MCF 10A (cell line): ENCODE data around the gene PPBP. TPM values are rescaled to one million over a fixed set of nuclear protein-coding genes. Genes with fewer than 3 reads are reported as not detected.
A peak's percentile ranks its signal among the peaks of the same experiment; 100 is the strongest.

Experiments used
- BruUV-seq: library from RNA; stranded (reverse); fragments of 400-500 nt; replicated peaks from 2 replicates; lab custom pipeline; 2021; lab: Mats Ljungman, UMichigan
- CTCF ChIA-PET: fragments of 300-600 bp; sonication (Branson Sonifier 250); formaldehyde crosslinking; extraction: SDS; loops from one replicate; lab custom pipeline; 2021; ENCODE audit warnings: antibody characterized with exemption, inconsistent platforms; lab: Yijun Ruan, JAX
- POLR2A ChIA-PET: fragments of 300-600, 350-650 bp; sonication (Branson Sonifier 250); formaldehyde crosslinking; extraction: SDS; loops from one replicate; lab custom pipeline; 2020; ENCODE audit warnings: antibody characterized with exemption, inconsistent platforms; lab: Yijun Ruan, JAX
- DNase-seq: peaks from one replicate; pipeline ENCODE4 v3.0.0-alpha.2; 2018; ENCODE audit not compliant: unreplicated experiment
- H3K27ac Mint-ChIP-seq: one replicate; pipeline ENCODE4 v1.8.0; 2022; ENCODE audit warnings: mild to moderate bottlenecking, low read depth, mixed read lengths; ENCODE audit not compliant: unreplicated experiment
- H3K27me3 Mint-ChIP-seq: one replicate; pipeline ENCODE4 v1.8.0; 2022; ENCODE audit warnings: mixed read lengths; ENCODE audit not compliant: insufficient read depth, unreplicated experiment
- H3K36me3 Mint-ChIP-seq: one replicate; pipeline ENCODE4 v1.8.0; 2022; ENCODE audit warnings: mild to moderate bottlenecking, moderate library complexity, mixed read lengths; ENCODE audit not compliant: insufficient read depth, unreplicated experiment
- H3K4me1 Mint-ChIP-seq: one replicate; pipeline ENCODE4 v1.8.0; 2022; ENCODE audit warnings: mixed read lengths; ENCODE audit not compliant: insufficient read depth, unreplicated experiment
- H3K4me3 Mint-ChIP-seq: one replicate; pipeline ENCODE4 v1.8.0; 2022; ENCODE audit warnings: mild to moderate bottlenecking, moderate library complexity, mixed read lengths; ENCODE audit not compliant: unreplicated experiment
- H3K9me3 Mint-ChIP-seq: one replicate; pipeline ENCODE4 v1.8.0; 2022; ENCODE audit warnings: mixed read lengths; ENCODE audit not compliant: unreplicated experiment
- CTCF ChIP-seq: fragments of 200-600 bp; IDR thresholded peaks from one replicate; pipeline ENCODE4 v1.8.0; 2022; ENCODE audit warnings: antibody characterized with exemption, mild to moderate bottlenecking; ENCODE audit not compliant: unreplicated experiment
- intact Hi-C: fragments of 100-400 bp; cut with micrococcal nuclease; formaldehyde crosslinking; loops from 2 replicates; pipeline ENCODE4 v1.14.1; 2022
- total RNA-seq: library from RNA; stranded (reverse); gene quantifications from 2 replicates; pipeline ENCODE4 v1.2.3, GENCODE V29; 2022

Gene PPBP
- total RNA-seq, 1 experiment from 2014 or later, result not detected

- no peak for TF ChIP-seq CTCF
- peak; percentile 36 for DNase-seq
- CTCF ChIA-PET, result interaction anchor here (0.9 kb wide), 1 partner anchor 11 kb away, joined by 3 read pairs; no protein-coding TSS in a partner anchor
- H3K4me1 Mint-ChIP-seq, result peaks cover 9% of the 10 kb centered on the region
- POLR2A ChIA-PET, result interaction anchor here (1.0 kb wide), 1 partner anchor 31 kb away, joined by 3 read pairs; no protein-coding TSS in a partner anchor
- no peaks in the 10 kb centered on the region for H3K36me3 Mint-ChIP-seq
- no peak overlapping the region for H3K4me3 Mint-ChIP-seq
- H3K27me3 Mint-ChIP-seq, result no peaks in the 10 kb centered on the region
- no peaks in the 10 kb centered on the region for H3K9me3 Mint-ChIP-seq
- BruUV-seq, result no TSS peak
- intact Hi-C loops, result no loop called here
- no peak overlapping the region for H3K27ac Mint-ChIP-seq
Observed at GRCh38 chr4:73978886-73979285, 9.1 kb downstream of the PPBP start.

GRCh38 chr4:73976716-73977115, 11.3 kb downstream of the PPBP start:
- CTCF ChIA-PET, result interaction anchor here (0.6 kb wide), 1 partner anchor 13 kb away, joined by 3 read pairs; no protein-coding TSS in a partner anchor
- Mint-ChIP-seq H3K36me3 (no peaks in the 10 kb centered on the region), H3K4me1 (peaks cover 9% of the 10 kb centered on the region), H3K27me3 (no peaks in the 10 kb centered on the region), H3K4me3 (no peak overlapping the region), H3K27ac (no peak overlapping the region), H3K9me3 (peaks cover 4% of the 10 kb centered on the region)
- TF ChIP-seq CTCF, result no peak
- no peak for DNase-seq
- POLR2A ChIA-PET, result interaction anchor here (0.6 kb wide), 2 partner anchors 790 to 1521 kb away, joined by 3 to 4 read pairs; no protein-coding TSS in a partner anchor
- intact Hi-C loops, result no loop called here
- no TSS peak for BruUV-seq

- H3K36me3 Mint-ChIP-seq, result no peaks in the 10 kb centered on the region
- TF ChIP-seq CTCF, result no peak
- H3K4me1 Mint-ChIP-seq, result peaks cover 9% of the 10 kb centered on the region
- intact Hi-C loops, result no loop called here
- no peak overlapping the region for H3K4me3 Mint-ChIP-seq
- H3K9me3 Mint-ChIP-seq, result peaks cover 7% of the 10 kb centered on the region
- no TSS peak for BruUV-seq
- no peak for DNase-seq
- H3K27ac Mint-ChIP-seq, result no peak overlapping the region
- no peaks in the 10 kb centered on the region for H3K27me3 Mint-ChIP-seq
- CTCF ChIA-PET, result interaction anchor here (0.6 kb wide), 1 partner anchor 13 kb away, joined by 3 read pairs; no protein-coding TSS in a partner anchor
- POLR2A ChIA-PET, result interaction anchor here (0.6 to 0.7 kb wide), 3 partner anchors 133 to 1521 kb away, joined by 3 to 4 read pairs (median 3); no protein-coding TSS in a partner anchor
Observed at GRCh38 chr4:73976217-73976616, 11.8 kb downstream of the PPBP start.

- ChIA-PET CTCF (no interaction called here), POLR2A (no interaction called here)
- Mint-ChIP-seq H3K27me3 (no peaks in the 10 kb centered on the region), H3K4me1 (peaks cover 5% of the 10 kb centered on the region), H3K36me3 (no peaks in the 10 kb centered on the region), H3K4me3 (no peak overlapping the region), H3K27ac (no peak overlapping the region), H3K9me3 (peaks cover 15% of the 10 kb centered on the region)
- no peak for TF ChIP-seq CTCF
- no peak for DNase-seq
- intact Hi-C loops, result no loop called here
- BruUV-seq, result no TSS peak
Observed at GRCh38 chr4:73974352-73974751, 13.6 kb downstream of the PPBP start.
